SK-N-SH (cell line): Measurements from ENCODE around the gene VAMP2. TPM values are rescaled to one million over a fixed set of nuclear protein-coding genes. Genes with fewer than 3 reads are reported as not detected.

Source experiments
- CTCF ChIA-PET: fragments of 300-600, 350-600 bp; formaldehyde crosslinking; extraction: SDS; loops from one replicate; lab custom pipeline; 2021; lab: Yijun Ruan, JAX
- POLR2A ChIA-PET: fragments of 350-600 bp; sonication (Branson Sonifier 250); formaldehyde crosslinking; extraction: SDS; loops from one replicate; lab custom pipeline; 2020; ENCODE audit warnings: antibody characterized with exemption, inconsistent platforms; lab: Yijun Ruan, JAX
- DNase-seq: peaks from one replicate; pipeline ENCODE4 v3.0.0; 2012
- H2AFZ ChIP-seq: fragments of 200-600 bp; sonication (generic); 2 replicates; pipeline ENCODE4 v1.8.1; 2016; ENCODE audit warnings: antibody characterized with exemption, mild to moderate bottlenecking, low read depth
- H3F3A ChIP-seq: fragments of 200-600 bp; sonication (generic); replicated peaks from 2 replicates; pipeline ENCODE3; 2016; ENCODE audit warnings: antibody characterized with exemption, mild to moderate bottlenecking; ENCODE audit not compliant: insufficient read depth
- H3K27ac ChIP-seq, 2 experiments: fragments of 200-500 bp in 1 of 2; fragments of 200-600 bp in 1 of 2; sonication (Bioruptor generic) in 1 of 2; sonication (generic), shearing (Covaris generic) in 1 of 2; 2 replicates each; pipeline versions ENCODE4 v1.5.1 to v1.6.1; 2014 to 2016; ENCODE audit warnings: low read depth in 2 of 2, inconsistent platforms in 1 of 2, low read length in 1 of 2, mild to moderate bottlenecking in 1 of 2, mixed read lengths in 1 of 2
- H3K27me3 ChIP-seq: fragments of 200-600 bp; sonication (generic), shearing (Covaris generic); 2 replicates; pipeline ENCODE4 v1.6.1; 2016; ENCODE audit warnings: mixed run types; ENCODE audit not compliant: insufficient read depth
- H3K36me3 ChIP-seq, 2 experiments: fragments of 200-500 bp in 1 of 2; fragments of 200-600 bp in 1 of 2; sonication (Bioruptor generic) in 1 of 2; sonication (generic) in 1 of 2; replicated peaks in 1 of 2; 2 replicates each; pipeline versions ENCODE3 to v1.5.1; 2014 to 2016; ENCODE audit warnings: low read length in 1 of 2, mild to moderate bottlenecking in 1 of 2; ENCODE audit not compliant: insufficient read depth in 2 of 2, control insufficient read depth in 1 of 2
- H3K4me1 ChIP-seq, 2 experiments: fragments of 200-500 bp in 1 of 2; fragments of 200-600 bp in 1 of 2; sonication (Bioruptor generic) in 1 of 2; sonication (generic), shearing (Covaris generic) in 1 of 2; 2 replicates each; pipeline versions ENCODE4 v1.5.1 to v1.6.1; 2014 to 2016; ENCODE audit warnings: low read depth in 1 of 2, low read length in 1 of 2, mixed run types in 1 of 2; ENCODE audit not compliant: insufficient read depth in 2 of 2, control insufficient read depth in 1 of 2
- H3K4me2 ChIP-seq: fragments of 200-600 bp; sonication (generic), shearing (Covaris generic); 2 replicates; pipeline ENCODE4 v1.6.1; 2017; ENCODE audit warnings: mixed run types
- H3K4me3 ChIP-seq, 2 experiments: fragments of 200-500 bp in 1 of 2; fragments of 200-600 bp in 1 of 2; sonication (Bioruptor generic) in 1 of 2; sonication (generic), shearing (Covaris generic) in 1 of 2; 2 replicates each; pipeline versions ENCODE4 v1.5.1 to v1.8.1; 2014 to 2016; ENCODE audit warnings: low read depth in 2 of 2, inconsistent platforms in 1 of 2, low read length in 1 of 2, mild to moderate bottlenecking in 1 of 2, mixed read lengths in 1 of 2, moderate library complexity in 1 of 2
- H3K79me2 ChIP-seq: fragments of 200-600 bp; sonication (generic); 2 replicates; pipeline ENCODE4 v1.8.1; 2017; ENCODE audit warnings: mild to moderate bottlenecking; ENCODE audit not compliant: insufficient read depth
- H3K9ac ChIP-seq: fragments of 200-600 bp; sonication (generic); 2 replicates; pipeline ENCODE4 v1.6.1; 2017; ENCODE audit warnings: mixed run types
- H3K9me2 ChIP-seq: fragments of 200-600 bp; sonication (generic); 2 replicates; pipeline ENCODE4 v1.6.1; 2017; ENCODE audit warnings: mixed run types
- H3K9me3 ChIP-seq: fragments of 200-600 bp; sonication (generic); 2 replicates; pipeline ENCODE4 v1.6.1; 2017; ENCODE audit warnings: mixed run types, mild to moderate bottlenecking, moderate library complexity
- H4K20me1 ChIP-seq: fragments of 200-600 bp; sonication (generic); 2 replicates; pipeline ENCODE4 v1.6.1; 2017; ENCODE audit warnings: mild to moderate bottlenecking, mixed run types; ENCODE audit not compliant: insufficient read depth
- ELF1 ChIP-seq: IDR thresholded peaks from 2 replicates; pipeline ENCODE4 v1.4.0; 2012
- GABPA ChIP-seq: IDR thresholded peaks from 2 replicates; pipeline ENCODE4 v1.4.0; 2012; ENCODE audit warnings: low read depth, mild to moderate bottlenecking
- GATA2 ChIP-seq: sonication (generic); formaldehyde crosslinking; IDR thresholded peaks from 2 replicates; pipeline ENCODE4 v1.5.0; 2020; ENCODE audit warnings: mild to moderate bottlenecking, missing genetic modification reagents
- MEF2A ChIP-seq: IDR thresholded peaks from 2 replicates; pipeline ENCODE4 v1.4.0; 2012; ENCODE audit warnings: low read depth, borderline replicate concordance
- NFIC ChIP-seq: IDR thresholded peaks from 2 replicates; pipeline ENCODE4 v1.4.0; 2012; ENCODE audit warnings: borderline replicate concordance
- NRF1 ChIP-seq: IDR thresholded peaks from 2 replicates; pipeline ENCODE4 v1.6.1; 2012; ENCODE audit warnings: low read depth, mild to moderate bottlenecking, low read length
- PBX3 ChIP-seq: IDR thresholded peaks from 2 replicates; pipeline ENCODE4; 2012
- RAD21 ChIP-seq: IDR thresholded peaks from 2 replicates; pipeline ENCODE4 v1.6.1; 2012; ENCODE audit warnings: mild to moderate bottlenecking, low read length
- RCOR1 ChIP-seq: fragments of 150-350 bp; IDR thresholded peaks from 2 replicates; pipeline ENCODE4 v1.6.1; 2017; ENCODE audit warnings: antibody characterized with exemption, low read length
- RFX5 ChIP-seq: IDR thresholded peaks from 2 replicates; pipeline ENCODE4 v1.6.1; 2012; ENCODE audit warnings: mild to moderate bottlenecking, improper control_type of control experiment, low read length
- SIN3A ChIP-seq: IDR thresholded peaks from 2 replicates; pipeline ENCODE4 v1.6.1; 2012; ENCODE audit warnings: low read depth, mild to moderate bottlenecking, low read length, moderate library complexity, borderline replicate concordance
- ZBTB33 ChIP-seq: IDR thresholded peaks from 2 replicates; pipeline ENCODE4 v1.4.0; 2012; ENCODE audit warnings: low read depth, borderline replicate concordance
- WGBS: methylation state at CpG from one replicate; pipeline ENCODE4 v1.1.6; 2017; ENCODE audit warnings: low lambda C conversion rate; 5-methylcytosine and 5-hydroxymethylcytosine counted together
- polyA plus RNA-seq, 3 experiments: library from polyadenylated mRNA; depleted of rRNA; stranded (reverse); fragments of >200 nt; gene quantifications; 2 replicates each; pipeline ENCODE4 v1.2.3, GENCODE V29; 2012
- TF ChIP-seq, protein P1 (sequence below): IDR thresholded peaks from 2 replicates; pipeline ENCODE4 v1.6.1; 2012; ENCODE audit warnings: mild to moderate bottlenecking, low read depth, low read length, moderate library complexity
- TF ChIP-seq, protein P2 (sequence below): fragments of 200-600 bp; sonication (generic); IDR thresholded peaks from 2 replicates; pipeline ENCODE4 v1.6.1; 2017; ENCODE audit warnings: antibody characterized with exemption, mild to moderate bottlenecking, moderate library complexity

The VAMP2 gene
- polyA plus RNA-seq, 1 of the 3 experiments (the other 2 are of a cell fraction), result 42.0 TPM

- CTCF ChIA-PET, result interaction anchor here (1.0 to 1.7 kb wide), 4 partner anchors 10 to 209 kb away, joined by 3 to 4 read pairs (median 3); partner anchors contain the start of gene KRABD2
- TF ChIP-seq MEF2A (no peak), RCOR1 (no peak), GATA2 (CRISPR knock-in tag) (no peak), RFX5 (no peak), RAD21 (no peak), NFIC (no peak), ELF1 (no peak), PBX3 (no peak), GABPA (no peak), NRF1 (no peak), ZBTB33 (no peak), SIN3A (no peak)
- TF ChIP-seq, protein P1, sequence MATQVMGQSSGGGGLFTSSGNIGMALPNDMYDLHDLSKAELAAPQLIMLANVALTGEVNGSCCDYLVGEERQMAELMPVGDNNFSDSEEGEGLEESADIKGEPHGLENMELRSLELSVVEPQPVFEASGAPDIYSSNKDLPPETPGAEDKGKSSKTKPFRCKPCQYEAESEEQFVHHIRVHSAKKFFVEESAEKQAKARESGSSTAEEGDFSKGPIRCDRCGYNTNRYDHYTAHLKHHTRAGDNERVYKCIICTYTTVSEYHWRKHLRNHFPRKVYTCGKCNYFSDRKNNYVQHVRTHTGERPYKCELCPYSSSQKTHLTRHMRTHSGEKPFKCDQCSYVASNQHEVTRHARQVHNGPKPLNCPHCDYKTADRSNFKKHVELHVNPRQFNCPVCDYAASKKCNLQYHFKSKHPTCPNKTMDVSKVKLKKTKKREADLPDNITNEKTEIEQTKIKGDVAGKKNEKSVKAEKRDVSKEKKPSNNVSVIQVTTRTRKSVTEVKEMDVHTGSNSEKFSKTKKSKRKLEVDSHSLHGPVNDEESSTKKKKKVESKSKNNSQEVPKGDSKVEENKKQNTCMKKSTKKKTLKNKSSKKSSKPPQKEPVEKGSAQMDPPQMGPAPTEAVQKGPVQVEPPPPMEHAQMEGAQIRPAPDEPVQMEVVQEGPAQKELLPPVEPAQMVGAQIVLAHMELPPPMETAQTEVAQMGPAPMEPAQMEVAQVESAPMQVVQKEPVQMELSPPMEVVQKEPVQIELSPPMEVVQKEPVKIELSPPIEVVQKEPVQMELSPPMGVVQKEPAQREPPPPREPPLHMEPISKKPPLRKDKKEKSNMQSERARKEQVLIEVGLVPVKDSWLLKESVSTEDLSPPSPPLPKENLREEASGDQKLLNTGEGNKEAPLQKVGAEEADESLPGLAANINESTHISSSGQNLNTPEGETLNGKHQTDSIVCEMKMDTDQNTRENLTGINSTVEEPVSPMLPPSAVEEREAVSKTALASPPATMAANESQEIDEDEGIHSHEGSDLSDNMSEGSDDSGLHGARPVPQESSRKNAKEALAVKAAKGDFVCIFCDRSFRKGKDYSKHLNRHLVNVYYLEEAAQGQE, result no peak
- TF ChIP-seq, protein P2, sequence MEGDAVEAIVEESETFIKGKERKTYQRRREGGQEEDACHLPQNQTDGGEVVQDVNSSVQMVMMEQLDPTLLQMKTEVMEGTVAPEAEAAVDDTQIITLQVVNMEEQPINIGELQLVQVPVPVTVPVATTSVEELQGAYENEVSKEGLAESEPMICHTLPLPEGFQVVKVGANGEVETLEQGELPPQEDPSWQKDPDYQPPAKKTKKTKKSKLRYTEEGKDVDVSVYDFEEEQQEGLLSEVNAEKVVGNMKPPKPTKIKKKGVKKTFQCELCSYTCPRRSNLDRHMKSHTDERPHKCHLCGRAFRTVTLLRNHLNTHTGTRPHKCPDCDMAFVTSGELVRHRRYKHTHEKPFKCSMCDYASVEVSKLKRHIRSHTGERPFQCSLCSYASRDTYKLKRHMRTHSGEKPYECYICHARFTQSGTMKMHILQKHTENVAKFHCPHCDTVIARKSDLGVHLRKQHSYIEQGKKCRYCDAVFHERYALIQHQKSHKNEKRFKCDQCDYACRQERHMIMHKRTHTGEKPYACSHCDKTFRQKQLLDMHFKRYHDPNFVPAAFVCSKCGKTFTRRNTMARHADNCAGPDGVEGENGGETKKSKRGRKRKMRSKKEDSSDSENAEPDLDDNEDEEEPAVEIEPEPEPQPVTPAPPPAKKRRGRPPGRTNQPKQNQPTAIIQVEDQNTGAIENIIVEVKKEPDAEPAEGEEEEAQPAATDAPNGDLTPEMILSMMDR, result no peak
- TF ChIP-seq, all 33 proteins: peak for 0
These were observed 4.8 kb upstream of the VAMP2 start for GRCh38 chr17:8167526-8167925.

More at GRCh38 chr17:8167526-8167925, 4.8 kb upstream of the VAMP2 start:
- Histone ChIP-seq H3K4me2 (no peak overlapping the region), H3K79me2 (peaks cover 5% of the 10 kb centered on the region; the same call in 1 of the 2 replicates), H3F3A (peaks cover 30% of the 10 kb centered on the region), H3K27ac (no peak overlapping the region), H3K27me3 (no peaks in the 10 kb centered on the region), H3K9me3 (no peaks in the 10 kb centered on the region), H2AFZ (no peak overlapping the region), H3K4me1 (peaks cover 16% of the 10 kb centered on the region in 2 experiments; a peak in 3 of 4 replicates), H3K9me2 (no peaks in the 10 kb centered on the region), H4K20me1 (no peaks in the 10 kb centered on the region), H3K36me3 (no peaks in the 10 kb centered on the region), H3K4me3 (no peak overlapping the region), H3K9ac (no peak overlapping the region)
- 64% methylated on average over 3 of the region's 3 CpGs for WGBS
- no peak for DNase-seq
- POLR2A ChIA-PET, result no interaction called here
